ENCODE measurements around the gene MLKL. TPM values are rescaled to one million over a fixed set of nuclear protein-coding genes. Genes with fewer than 3 reads are reported as not detected.
"Not testable (repeated sequence)": the region's sequence is repeated elsewhere in the genome, so short reads cannot be mapped to it uniquely, and the experiment has no call there.

Gene MLKL
- total and polyA plus RNA-seq, 2 experiments from 2014 or later, result 10.4 to 13.6 TPM

- 90 to 97% methylated on average over 2 of the region's 2 CpGs for WGBS, 2 experiments (ENCODE audit: low coverage in 1 of 2, low lambda C conversion rate in 2 of 2, missing lambda C conversion rate in 2 of 2)
- H2AFZ ChIP-seq, result no peak overlapping the region
- in situ Hi-C loops (cut with MboI), result no loop called here
- H3K4me2 ChIP-seq (ENCODE audit: unreplicated experiment), result no peak overlapping the region
- no peak for TF ChIP-seq EZH2 (IDR thresholded peaks at IDR 0.05; ENCODE audit: insufficient read depth, poor library complexity, severe bottlenecking)
- TF ChIP-seq EZH2phosphoT487 (IDR thresholded peaks at IDR 0.05; ENCODE audit: insufficient read depth, low read depth), result no peak
- H3K27me3 ChIP-seq (replicated peaks; ENCODE audit: insufficient read depth), result no peaks in the 10 kb centered on the region
- no peaks in the 10 kb centered on the region for H3K9me2 ChIP-seq (ENCODE audit: insufficient read depth)
- no peaks in the 10 kb centered on the region for H3K9me3 ChIP-seq (ENCODE audit: low read depth)
- no peaks in the 10 kb centered on the region for H3K79me2 ChIP-seq (ENCODE audit: insufficient read depth)
- H3K4me1 ChIP-seq (ENCODE audit: insufficient read depth), result peaks cover 8% of the 10 kb centered on the region
- no peaks in the 10 kb centered on the region for H3K36me3 ChIP-seq (ENCODE audit: low read depth)
- H3K9ac ChIP-seq, result no peak overlapping the region
- no peaks in the 10 kb centered on the region for H3F3A ChIP-seq (ENCODE audit: insufficient read depth)
- no peak for DNase-seq
- H3K27ac ChIP-seq, result no peak overlapping the region
- H3K4me3 ChIP-seq, result no peak overlapping the region
- H4K20me1 ChIP-seq (ENCODE audit: insufficient read depth), result no peaks in the 10 kb centered on the region
Observed at GRCh38 chr16:74726716-74727115, 26.1 kb upstream of the MLKL start.

- Histone ChIP-seq H3K4me3 (no peak overlapping the region), H3K27me3 (replicated peaks; ENCODE audit: insufficient read depth) (no peaks in the 10 kb centered on the region), H3K4me1 (ENCODE audit: insufficient read depth) (peaks cover 8% of the 10 kb centered on the region), H3F3A (ENCODE audit: insufficient read depth) (no peaks in the 10 kb centered on the region), H3K27ac (no peak overlapping the region), H3K36me3 (ENCODE audit: low read depth) (no peaks in the 10 kb centered on the region), H3K9me3 (ENCODE audit: low read depth) (no peaks in the 10 kb centered on the region), H3K9me2 (ENCODE audit: insufficient read depth) (no peaks in the 10 kb centered on the region), H3K9ac (no peak overlapping the region), H2AFZ (no peak overlapping the region), H3K4me2 (ENCODE audit: unreplicated experiment) (no peak overlapping the region), H3K79me2 (ENCODE audit: insufficient read depth) (no peaks in the 10 kb centered on the region), H4K20me1 (ENCODE audit: insufficient read depth) (no peaks in the 10 kb centered on the region)
- in situ Hi-C loops (cut with MboI), result no loop called here
- no peak for DNase-seq
- TF ChIP-seq EZH2 (IDR thresholded peaks at IDR 0.05; ENCODE audit: insufficient read depth, poor library complexity, severe bottlenecking), result no peak
- TF ChIP-seq EZH2phosphoT487 (IDR thresholded peaks at IDR 0.05; ENCODE audit: insufficient read depth, low read depth), result no peak
- 80 to 83% methylated on average over 12 of the region's 12 CpGs for WGBS, 2 experiments (ENCODE audit: low coverage in 1 of 2, low lambda C conversion rate in 2 of 2, missing lambda C conversion rate in 2 of 2)
Observed at GRCh38 chr16:74725651-74726455, 25.2 kb upstream of the MLKL start.

- no peak overlapping the region for H3K4me3 ChIP-seq
- H2AFZ ChIP-seq, result peak overlapping the region; percentile 49
- 35 to 47% methylated on average over 12 to 19 of the region's 19 CpGs for WGBS, 2 experiments (ENCODE audit: low coverage in 1 of 2, low lambda C conversion rate in 2 of 2, missing lambda C conversion rate in 2 of 2)
- no peaks in the 10 kb centered on the region for H3K36me3 ChIP-seq (ENCODE audit: low read depth)
- peak overlapping the region; percentile 10; the same call in 1 of the 2 replicates for H3K9ac ChIP-seq
- in situ Hi-C loops (cut with MboI), result no loop called here
- no peaks in the 10 kb centered on the region for H3K9me3 ChIP-seq (ENCODE audit: low read depth)
- H3F3A ChIP-seq (ENCODE audit: insufficient read depth), result no peaks in the 10 kb centered on the region
- H3K27me3 ChIP-seq (replicated peaks; ENCODE audit: insufficient read depth), result no peaks in the 10 kb centered on the region
- no peak overlapping the region for H3K27ac ChIP-seq
- TF ChIP-seq EZH2 (IDR thresholded peaks at IDR 0.05; ENCODE audit: insufficient read depth, poor library complexity, severe bottlenecking) (no peak), EZH2phosphoT487 (IDR thresholded peaks at IDR 0.05; ENCODE audit: insufficient read depth, low read depth) (no peak)
- no peaks in the 10 kb centered on the region for H3K79me2 ChIP-seq (ENCODE audit: insufficient read depth)
- no peaks in the 10 kb centered on the region for H3K9me2 ChIP-seq (ENCODE audit: insufficient read depth)
- peaks cover 8% of the 10 kb centered on the region for H3K4me1 ChIP-seq (ENCODE audit: insufficient read depth)
- peak; percentile 87 for DNase-seq
- no peaks in the 10 kb centered on the region for H4K20me1 ChIP-seq (ENCODE audit: insufficient read depth)
- H3K4me2 ChIP-seq (ENCODE audit: unreplicated experiment), result no peak overlapping the region
Observed at GRCh38 chr16:74724820-74725549, 24.3 kb upstream of the MLKL start.

GRCh38 chr16:74723256-74723655 lies 22.6 kb upstream of the MLKL start:
- Histone ChIP-seq H3K4me3 (no peak overlapping the region), H3F3A (ENCODE audit: insufficient read depth) (no peaks in the 10 kb centered on the region), H3K36me3 (ENCODE audit: low read depth) (no peaks in the 10 kb centered on the region), H3K9ac (no peak overlapping the region), H3K27me3 (replicated peaks; ENCODE audit: insufficient read depth) (no peaks in the 10 kb centered on the region), H3K4me1 (ENCODE audit: insufficient read depth) (peaks cover 8% of the 10 kb centered on the region), H3K9me2 (ENCODE audit: insufficient read depth) (no peaks in the 10 kb centered on the region), H3K4me2 (ENCODE audit: unreplicated experiment) (no peak overlapping the region), H4K20me1 (ENCODE audit: insufficient read depth) (no peaks in the 10 kb centered on the region), H3K27ac (no peak overlapping the region), H2AFZ (no peak overlapping the region), H3K9me3 (ENCODE audit: low read depth) (no peaks in the 10 kb centered on the region), H3K79me2 (ENCODE audit: insufficient read depth) (no peaks in the 10 kb centered on the region)
- DNase-seq, result no peak
- TF ChIP-seq EZH2phosphoT487 (IDR thresholded peaks at IDR 0.05; ENCODE audit: insufficient read depth, low read depth), result no peak
- TF ChIP-seq EZH2 (IDR thresholded peaks at IDR 0.05; ENCODE audit: insufficient read depth, poor library complexity, severe bottlenecking), result no peak
- in situ Hi-C loops (cut with MboI), result no loop called here
- WGBS, 2 experiments (ENCODE audit: low coverage in 1 of 2, low lambda C conversion rate in 2 of 2, missing lambda C conversion rate in 2 of 2), result 45 to 51% methylated on average over 7 of the region's 7 CpGs

- H3K9me2 ChIP-seq (ENCODE audit: insufficient read depth); H3K9me3 ChIP-seq (ENCODE audit: low read depth); H3K27me3 ChIP-seq (replicated peaks; ENCODE audit: insufficient read depth); H3K9ac ChIP-seq; H3K36me3 ChIP-seq (ENCODE audit: low read depth); in situ Hi-C loops (cut with MboI); H4K20me1 ChIP-seq (ENCODE audit: insufficient read depth); DNase-seq; H3K27ac ChIP-seq; H3F3A ChIP-seq (ENCODE audit: insufficient read depth); H3K4me1 ChIP-seq (ENCODE audit: insufficient read depth); H2AFZ ChIP-seq; H3K4me2 ChIP-seq (ENCODE audit: unreplicated experiment); H3K4me3 ChIP-seq; H3K79me2 ChIP-seq (ENCODE audit: insufficient read depth): not testable (repeated sequence)
- 50 to 57% methylated on average over 2 of the region's 2 CpGs for WGBS, 2 experiments (ENCODE audit: low coverage in 1 of 2, low lambda C conversion rate in 2 of 2, missing lambda C conversion rate in 2 of 2)
Observed at GRCh38 chr16:74722156-74722555, 21.5 kb upstream of the MLKL start.

Data from GM23248 (cell line).